ENCODE data around the gene VSNL1.

- TF ChIP-seq CTCF (conservative IDR thresholded peaks at IDR 0.05; ENCODE audit: low read depth, low read length) (no peak), EZH2 (IDR thresholded peaks at IDR 0.05; ENCODE audit: low read length, unreplicated experiment) (no peak), EZH2phosphoT487 (IDR thresholded peaks at IDR 0.05; ENCODE audit: borderline replicate concordance, low read length) (no peak)
Observed at GRCh38 chr2:17662723-17663122, 122.2 kb downstream of the VSNL1 start.
